K562 (cell line): Measurements from ENCODE around the gene UNC5C. TPM values are rescaled to one million over a fixed set of nuclear protein-coding genes. Genes with fewer than 3 reads are reported as not detected.

Experiments
- ATF3 ChIP-seq, 2 experiments: fragments of 450-650 bp in 1 of 2; sonication (generic) in 1 of 2; formaldehyde crosslinking in 1 of 2; IDR thresholded peaks in 1 of 2; conservative IDR thresholded peaks in 1 of 2; 2 replicates each; pipeline versions ENCODE4 v1.6.1 to v1.8.1; 2016 to 2023; ENCODE audit warnings: mild to moderate bottlenecking in 2 of 2, moderate library complexity in 2 of 2, inconsistent platforms in 1 of 2, missing genetic modification reagents in 1 of 2
- CBFA2T3 ChIP-seq: fragments of 450-650 bp; IDR thresholded peaks from 2 replicates; pipeline ENCODE4 v1.6.1; 2017
- CHAMP1 ChIP-seq: fragments of 450-650 bp; IDR thresholded peaks from 2 replicates; pipeline ENCODE4 v1.6.1; 2016; ENCODE audit warnings: mild to moderate bottlenecking
- CREB1 ChIP-seq, 2 experiments: sonication (generic) in 1 of 2; formaldehyde crosslinking in 1 of 2; IDR thresholded peaks; 2 replicates each; pipeline versions ENCODE4 v1.6.1 to v1.8.0; 2012 to 2022; ENCODE audit warnings: inconsistent platforms in 1 of 2, mild to moderate bottlenecking in 1 of 2, missing genetic modification reagents in 1 of 2, moderate library complexity in 1 of 2
- DPF2 ChIP-seq: fragments of 450-650 bp; IDR thresholded peaks from 2 replicates; pipeline ENCODE4 v1.6.1; 2016
- FOXA1 ChIP-seq: fragments of 450-650 bp; IDR thresholded peaks from 2 replicates; pipeline ENCODE4 v1.6.1; 2016; ENCODE audit warnings: mild to moderate bottlenecking, borderline replicate concordance
- ID3 ChIP-seq, 2 experiments: fragments of 250-450 bp in 1 of 2; fragments of 450-650 bp in 1 of 2; sonication (Bioruptor Pico) in 1 of 2; IDR thresholded peaks; 2 replicates each; pipeline versions ENCODE4 v1.6.1 to v1.8.0; 2016 to 2021; ENCODE audit warnings: mild to moderate bottlenecking in 2 of 2, moderate library complexity in 2 of 2, missing compliant biosample characterization in 1 of 2, missing genetic modification characterization in 1 of 2
- JUN ChIP-seq, 2 experiments: sonication (generic) in 1 of 2; formaldehyde crosslinking in 1 of 2; IDR thresholded peaks; 2 replicates each; pipeline versions ENCODE4 v1.6.1 to v1.8.0; 2012 to 2022; ENCODE audit warnings: borderline replicate concordance in 2 of 2, mild to moderate bottlenecking in 2 of 2, improper control_type of control experiment in 1 of 2, low read depth in 1 of 2, low read length in 1 of 2, missing genetic modification reagents in 1 of 2
- KHSRP ChIP-seq: fragments of 450-650 bp; IDR thresholded peaks from 2 replicates; pipeline ENCODE4 v1.6.1; 2017
- MXI1 ChIP-seq: IDR thresholded peaks from 2 replicates; pipeline ENCODE4 v1.6.1; 2011; ENCODE audit warnings: low read depth, mild to moderate bottlenecking, improper control_type of control experiment, low read length
- MYNN ChIP-seq, 2 experiments: sonication (generic); formaldehyde crosslinking in 1 of 2; IDR thresholded peaks; 2 replicates each; pipeline versions ENCODE4 v1.5.0 to v1.6.1; 2016 to 2020; ENCODE audit warnings: antibody characterized with exemption in 1 of 2, missing genetic modification reagents in 1 of 2
- NBN ChIP-seq: fragments of 450-650 bp; IDR thresholded peaks from 2 replicates; pipeline ENCODE4 v1.6.1; 2016; ENCODE audit warnings: low read depth, mild to moderate bottlenecking
- NFYB ChIP-seq: IDR thresholded peaks from 2 replicates; pipeline ENCODE4 v1.6.1; 2011; ENCODE audit warnings: mild to moderate bottlenecking, moderate library complexity; ENCODE audit not compliant: insufficient read length; ENCODE audit errors: extremely low read depth
- PKNOX1 ChIP-seq: fragments of 450-650 bp; IDR thresholded peaks from 2 replicates; pipeline ENCODE4 v1.6.1; 2016
- RCOR1 ChIP-seq, 2 experiments: IDR thresholded peaks; 2 replicates each; pipeline ENCODE4 v1.6.1; 2012; ENCODE audit warnings: low read depth in 2 of 2, low read length in 2 of 2, borderline replicate concordance in 1 of 2, improper control_type of control experiment in 1 of 2
- SMARCA4 ChIP-seq: fragments of 450-650 bp; IDR thresholded peaks from 2 replicates; pipeline ENCODE4 v1.6.1; 2016
- SREBF1 ChIP-seq: fragments of 150-350 bp; IDR thresholded peaks from 2 replicates; pipeline ENCODE4 v1.6.1; 2014; ENCODE audit warnings: antibody characterized with exemption, low read depth, low read length, borderline replicate concordance
- STAT5A ChIP-seq: IDR thresholded peaks from 2 replicates; pipeline ENCODE4 v1.6.1; 2012; ENCODE audit warnings: low read length, inconsistent platforms, borderline replicate concordance
- TAL1 ChIP-seq: fragments of 450-650 bp; IDR thresholded peaks from 2 replicates; pipeline ENCODE4 v1.6.1; 2016; ENCODE audit warnings: mild to moderate bottlenecking
- ZNF140 ChIP-seq: fragments of 250-450 bp; sonication (Bioruptor Pico); IDR thresholded peaks from 2 replicates; pipeline ENCODE4 v1.8.0; 2021; ENCODE audit warnings: moderate library complexity, mild to moderate bottlenecking, inconsistent platforms
- ZNF274 ChIP-seq: IDR thresholded peaks from 2 replicates; pipeline ENCODE4 v1.6.1; 2011; ENCODE audit warnings: low read depth, mild to moderate bottlenecking, low read length, moderate library complexity, borderline replicate concordance
- ZNF696 ChIP-seq: fragments of 250-450 bp; sonication (Bioruptor Pico); conservative IDR thresholded peaks from 2 replicates; pipeline ENCODE4 v1.4.0; 2020; ENCODE audit warnings: mild to moderate bottlenecking, moderate library complexity
- polyA plus RNA-seq, 8 experiments: library from polyadenylated mRNA; depleted of rRNA in 4 of 8; stranded (reverse) in 5 of 8; unstranded in 3 of 8; fragments of >200 nt; fragmentation: Nextera tagmentation in 2 of 8; fragmentation: Illumina TruSeq in 1 of 8; extraction: Ambion mirVana in 2 of 8; extraction: Trizol in 1 of 8; gene quantifications; 2 replicates each; pipeline versions ENCODE4 v1.2.1 to v1.2.3, GENCODE V29; 2011 to 2014; ENCODE audit warnings: inconsistent platforms in 1 of 8, missing spikeins in 1 of 8
- total RNA-seq, 7 experiments: library from RNA; depleted of rRNA in 6 of 7; stranded (reverse); fragments of >200 nt in 6 of 7; fragmentation: Illumina TruSeq in 2 of 7; extraction: Trizol in 2 of 7; gene quantifications; 2 replicates each; pipeline versions ENCODE4 v1.2.1 to v1.2.3, GENCODE V29; 2011 to 2021; ENCODE audit warnings: low replicate concordance in 1 of 7

Gene UNC5C
- total and polyA plus RNA-seq, 9 of the 15 experiments (the other 6 are each of a cell fraction or from before 2014, with no cell fraction given), result under 0.01 to 0.10 (median 0.03) TPM; not detected in 1

- TF ChIP-seq ATF3 (IDR thresholded peaks at IDR 0.05), result peak; percentile 71
- 0 out of 2 replicates have a peak, but pooled peaks have one; percentile 40 for TF ChIP-seq ATF3 (CRISPR knock-in tag; conservative IDR thresholded peaks at IDR 0.05)
- TF ChIP-seq ZNF274, result no peak; the same call in 1 of the 2 replicates
- peak; percentile 87 for TF ChIP-seq JUN (IDR thresholded peaks at IDR 0.05; ENCODE audit: borderline replicate concordance, low read depth, low read length)
- TF ChIP-seq JUN (CRISPR knock-in tag; IDR thresholded peaks at IDR 0.05; ENCODE audit: borderline replicate concordance), result no peak
- TF ChIP-seq KHSRP, result peak; percentile 67
- peak; percentile 97 for TF ChIP-seq TAL1
- TF ChIP-seq CBFA2T3, result peak; percentile 98
- TF ChIP-seq RCOR1 (IDR thresholded peaks at IDR 0.05; ENCODE audit: borderline replicate concordance in 1 of 2, low read depth in 2 of 2, low read length in 2 of 2), result peak; percentile 62 to 92; a peak in 3 of 4 replicates
- TF ChIP-seq STAT5A, result peak; percentile 95
- TF ChIP-seq MYNN (IDR thresholded peaks at IDR 0.05), result 0 out of 2 replicates have a peak, but pooled peaks have one; percentile 52
- no peak for TF ChIP-seq MYNN (CRISPR knock-in tag; IDR thresholded peaks at IDR 0.05)
- TF ChIP-seq SMARCA4, result peak; percentile 97
- peak; percentile 98 for TF ChIP-seq DPF2
- no peak for TF ChIP-seq ZNF696 (CRISPR knock-in tag)
- peak; percentile 18; the same call in 1 of the 2 replicates for TF ChIP-seq PKNOX1
- no peak for TF ChIP-seq NBN
- peak; percentile 63; the same call in 1 of the 2 replicates for TF ChIP-seq MXI1
- TF ChIP-seq FOXA1, result peak; percentile 96
- TF ChIP-seq ID3 (CRISPR knock-in tag; IDR thresholded peaks at IDR 0.05), result no peak
- peak; percentile 28; the same call in 1 of the 2 replicates for TF ChIP-seq ID3 (tag; IDR thresholded peaks at IDR 0.05)
- no peak for TF ChIP-seq ZNF140 (CRISPR knock-in tag)
- peak; percentile 61; the same call in 1 of the 2 replicates for TF ChIP-seq CREB1 (IDR thresholded peaks at IDR 0.05)
- no peak for TF ChIP-seq CREB1 (CRISPR knock-in tag; IDR thresholded peaks at IDR 0.05)
- no peak for TF ChIP-seq NFYB
- peak; percentile 91 for TF ChIP-seq CHAMP1
- TF ChIP-seq SREBF1, result no peak
Measured at GRCh38 chr4:95289028-95289634, 259.6 kb downstream of the UNC5C start (continued).
